Endothelial cell (in vitro differentiated cells): ENCODE measurements around the gene SIVA1. TPM values are rescaled to one million over a fixed set of nuclear protein-coding genes. Genes with fewer than 3 reads are reported as not detected.

ENCODE experiments used
- DNase-seq: peaks from one replicate; pipeline ENCODE4 v3.0.0; 2021; ENCODE audit warnings: low spot score
- H3K27ac Mint-ChIP-seq: one replicate; pipeline ENCODE4 v1.8.0; 2021; ENCODE audit warnings: mixed read lengths, inconsistent platforms; ENCODE audit not compliant: unreplicated experiment
- H3K27me3 Mint-ChIP-seq: one replicate; pipeline ENCODE4 v1.8.0; 2021; ENCODE audit warnings: mild to moderate bottlenecking, moderate library complexity, mixed read lengths, inconsistent platforms; ENCODE audit not compliant: unreplicated experiment
- H3K36me3 Mint-ChIP-seq: one replicate; pipeline ENCODE4 v1.8.0; 2021; ENCODE audit warnings: mild to moderate bottlenecking, low read depth, mixed read lengths, inconsistent platforms; ENCODE audit not compliant: unreplicated experiment
- H3K4me1 Mint-ChIP-seq: one replicate; pipeline ENCODE4 v1.8.0; 2021; ENCODE audit warnings: mild to moderate bottlenecking, mixed read lengths, inconsistent platforms; ENCODE audit not compliant: unreplicated experiment
- H3K4me3 Mint-ChIP-seq: one replicate; pipeline ENCODE4 v1.8.0; 2021; ENCODE audit warnings: mild to moderate bottlenecking, mixed read lengths, inconsistent platforms; ENCODE audit not compliant: unreplicated experiment
- H3K9me3 Mint-ChIP-seq: one replicate; pipeline ENCODE4 v1.8.0; 2021; ENCODE audit warnings: mixed read lengths, inconsistent platforms; ENCODE audit not compliant: unreplicated experiment
- total RNA-seq: library from RNA; stranded (reverse); fragmentation: NEBNext Ultra II Directional; extraction: Animal tissue kit (Norgen Biotek cat#: 25700); gene quantifications from one replicate; pipeline ENCODE4 v1.2.1, GENCODE V29; 2021; ENCODE audit not compliant: unreplicated experiment
- TF ChIP-seq, protein P1 (sequence below): fragments of 200-600 bp; sonication (generic); IDR thresholded peaks from one replicate; pipeline ENCODE4 v1.5.0; 2021; ENCODE audit warnings: antibody characterized with exemption; ENCODE audit not compliant: unreplicated experiment

Gene SIVA1
- total RNA-seq, 1 donor from 2014 or later: 84.3 TPM

GRCh38 chr14:104743461-104744380 is 9.2 kb upstream of the SIVA1 start:
- H3K27ac Mint-ChIP-seq: no peak overlapping the region
- no peaks in the 10 kb centered on the region for H3K9me3 Mint-ChIP-seq
- no peaks in the 10 kb centered on the region for H3K4me1 Mint-ChIP-seq
- H3K4me3 Mint-ChIP-seq: no peak overlapping the region
- no peak for DNase-seq
- no peaks in the 10 kb centered on the region for H3K36me3 Mint-ChIP-seq
- peaks cover 5% of the 10 kb centered on the region for H3K27me3 Mint-ChIP-seq
- TF ChIP-seq, protein P1, sequence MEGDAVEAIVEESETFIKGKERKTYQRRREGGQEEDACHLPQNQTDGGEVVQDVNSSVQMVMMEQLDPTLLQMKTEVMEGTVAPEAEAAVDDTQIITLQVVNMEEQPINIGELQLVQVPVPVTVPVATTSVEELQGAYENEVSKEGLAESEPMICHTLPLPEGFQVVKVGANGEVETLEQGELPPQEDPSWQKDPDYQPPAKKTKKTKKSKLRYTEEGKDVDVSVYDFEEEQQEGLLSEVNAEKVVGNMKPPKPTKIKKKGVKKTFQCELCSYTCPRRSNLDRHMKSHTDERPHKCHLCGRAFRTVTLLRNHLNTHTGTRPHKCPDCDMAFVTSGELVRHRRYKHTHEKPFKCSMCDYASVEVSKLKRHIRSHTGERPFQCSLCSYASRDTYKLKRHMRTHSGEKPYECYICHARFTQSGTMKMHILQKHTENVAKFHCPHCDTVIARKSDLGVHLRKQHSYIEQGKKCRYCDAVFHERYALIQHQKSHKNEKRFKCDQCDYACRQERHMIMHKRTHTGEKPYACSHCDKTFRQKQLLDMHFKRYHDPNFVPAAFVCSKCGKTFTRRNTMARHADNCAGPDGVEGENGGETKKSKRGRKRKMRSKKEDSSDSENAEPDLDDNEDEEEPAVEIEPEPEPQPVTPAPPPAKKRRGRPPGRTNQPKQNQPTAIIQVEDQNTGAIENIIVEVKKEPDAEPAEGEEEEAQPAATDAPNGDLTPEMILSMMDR: no peak

- TF ChIP-seq, protein P1: no peak
- no peak for DNase-seq
Measured at GRCh38 chr14:104744484-104744883, 8.5 kb upstream of the SIVA1 start.

DNA sequence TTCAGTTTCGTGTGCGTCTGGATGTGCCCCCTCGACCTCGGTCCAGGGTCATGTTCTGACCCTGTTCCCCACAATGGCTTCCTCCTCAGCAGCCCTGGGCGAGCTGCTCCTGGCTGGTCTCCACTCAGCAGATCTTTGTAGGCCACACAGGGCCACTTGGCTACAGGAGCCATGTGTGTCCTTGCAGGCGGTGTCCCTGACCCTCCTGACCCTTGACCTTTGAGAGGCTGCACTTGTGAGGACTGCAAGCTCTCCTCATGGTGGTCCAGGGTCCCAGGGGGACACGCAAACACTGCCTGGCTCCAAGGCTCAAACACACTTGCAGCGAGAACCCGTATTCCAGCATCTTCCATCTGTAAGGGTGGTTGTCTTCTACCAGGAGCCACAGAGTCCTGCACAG is 7.5 kb upstream of the SIVA1 start:
- H3K27ac Mint-ChIP-seq: no peak overlapping the region
- H3K4me1 Mint-ChIP-seq: no peaks in the 10 kb centered on the region
- peaks cover 5% of the 10 kb centered on the region for H3K27me3 Mint-ChIP-seq
- no peak for DNase-seq
- TF ChIP-seq, protein P1: no peak
- H3K36me3 Mint-ChIP-seq: peaks cover 4% of the 10 kb centered on the region
- H3K9me3 Mint-ChIP-seq: no peaks in the 10 kb centered on the region
- H3K4me3 Mint-ChIP-seq: no peak overlapping the region

More at GRCh38 chr14:104744484-104744883, 8.5 kb upstream of the SIVA1 start:
- no peaks in the 10 kb centered on the region for H3K9me3 Mint-ChIP-seq
- H3K27ac Mint-ChIP-seq: no peak overlapping the region
- H3K36me3 Mint-ChIP-seq: no peaks in the 10 kb centered on the region
- peaks cover 5% of the 10 kb centered on the region for H3K27me3 Mint-ChIP-seq
- no peak overlapping the region for H3K4me3 Mint-ChIP-seq
- H3K4me1 Mint-ChIP-seq: no peaks in the 10 kb centered on the region

- H3K4me3 Mint-ChIP-seq: no peak overlapping the region
- TF ChIP-seq, protein P1: no peak
- no peaks in the 10 kb centered on the region for H3K9me3 Mint-ChIP-seq
- H3K4me1 Mint-ChIP-seq: no peaks in the 10 kb centered on the region
- no peak for DNase-seq
- H3K27ac Mint-ChIP-seq: no peak overlapping the region
- H3K27me3 Mint-ChIP-seq: peaks cover 3% of the 10 kb centered on the region
- H3K36me3 Mint-ChIP-seq: peaks cover 4% of the 10 kb centered on the region
Measured at GRCh38 chr14:104746071-104746545, 6.8 kb upstream of the SIVA1 start.

- no peak for DNase-seq
- H3K36me3 Mint-ChIP-seq: peaks cover 4% of the 10 kb centered on the region
- H3K9me3 Mint-ChIP-seq: no peaks in the 10 kb centered on the region
- peaks cover 2% of the 10 kb centered on the region for H3K27me3 Mint-ChIP-seq
- no peaks in the 10 kb centered on the region for H3K4me1 Mint-ChIP-seq
- TF ChIP-seq, protein P1: no peak
- H3K4me3 Mint-ChIP-seq: no peak overlapping the region
- no peak overlapping the region for H3K27ac Mint-ChIP-seq
Measured at GRCh38 chr14:104746934-104747481, 5.9 kb upstream of the SIVA1 start.
